ENCODE results near the gene RHBDF2. TPM values are rescaled to one million over a fixed set of nuclear protein-coding genes. Genes with fewer than 3 reads are reported as not detected.
"Not testable (repeated sequence)": the region's sequence is repeated elsewhere in the genome, so short reads cannot be mapped to it uniquely, and the experiment has no call there.

RHBDF2 gene
- total RNA-seq, 1 experiment from 2014 or later, result 21.5 TPM

GRCh38 chr17:76538941-76539570 is 37.8 kb upstream of the RHBDF2 start:
- DNase-seq (ENCODE audit: extremely low read depth, low read depth), result no peak

- no peak for DNase-seq (ENCODE audit: extremely low read depth, low read depth)
Observed at GRCh38 chr17:76538281-76538931, 37.2 kb upstream of the RHBDF2 start.

- no peak for DNase-seq (ENCODE audit: extremely low read depth, low read depth)
Observed at GRCh38 chr17:76537578-76538280, 36.5 kb upstream of the RHBDF2 start, which contains the start of gene CYGB. Gene CYGB (minus strand): TSS chr17:76537709. CDS start chr17:76537542, 167 bp downstream.

- no peak for DNase-seq (ENCODE audit: extremely low read depth, low read depth)
Observed at GRCh38 chr17:76537288-76537577, 36.0 kb upstream of the RHBDF2 start.

- no peak for DNase-seq (ENCODE audit: extremely low read depth, low read depth)
Observed at GRCh38 chr17:76536511-76537287, 35.5 kb upstream of the RHBDF2 start.

- DNase-seq (ENCODE audit: extremely low read depth, low read depth), result no peak
Observed at GRCh38 chr17:76535788-76536510, 34.7 kb upstream of the RHBDF2 start.

GRCh38 chr17:76534831-76535732 is 33.9 kb upstream of the RHBDF2 start:
- DNase-seq (ENCODE audit: extremely low read depth, low read depth), result no peak

GRCh38 chr17:76533640-76534359 is 32.6 kb upstream of the RHBDF2 start:
- not testable (repeated sequence) for DNase-seq (ENCODE audit: extremely low read depth, low read depth)

- DNase-seq (ENCODE audit: extremely low read depth, low read depth), result no peak
Observed at GRCh38 chr17:76532072-76532651, 30.9 kb upstream of the RHBDF2 start.

- DNase-seq (ENCODE audit: extremely low read depth, low read depth), result no peak
Observed at GRCh38 chr17:76531486-76532038, 30.3 kb upstream of the RHBDF2 start.

GRCh38 chr17:76530811-76531485 is 29.7 kb upstream of the RHBDF2 start:
- DNase-seq (ENCODE audit: extremely low read depth, low read depth), result no peak

GRCh38 chr17:76530095-76530723 is 29.0 kb upstream of the RHBDF2 start:
- no peak for DNase-seq (ENCODE audit: extremely low read depth, low read depth)

- DNase-seq (ENCODE audit: extremely low read depth, low read depth), result no peak
Observed at GRCh38 chr17:76529224-76530094, 28.2 kb upstream of the RHBDF2 start.

GRCh38 chr17:76528528-76529223 is 27.5 kb upstream of the RHBDF2 start:
- DNase-seq (ENCODE audit: extremely low read depth, low read depth), result no peak

GRCh38 chr17:76528156-76528527 is 26.9 kb upstream of the RHBDF2 start:
- DNase-seq (ENCODE audit: extremely low read depth, low read depth), result no peak
